Progenitor cell of endocrine pancreas (in vitro differentiated cells): ENCODE measurements around the gene ZNF414. TPM values are rescaled to one million over a fixed set of nuclear protein-coding genes. Genes with fewer than 3 reads are reported as not detected.

ENCODE experiments used
- DNase-seq: peaks from one replicate; pipeline ENCODE4 v3.0.0; 2021; ENCODE audit warnings: low spot score; ENCODE audit not compliant: unreplicated experiment
- H3K27ac Mint-ChIP-seq: 2 replicates; pipeline ENCODE4 v1.8.0; 2021; ENCODE audit warnings: mild to moderate bottlenecking, moderate library complexity, mixed read lengths
- H3K27me3 Mint-ChIP-seq: 2 replicates; pipeline ENCODE4 v1.8.0; 2021; ENCODE audit warnings: mixed read lengths
- H3K36me3 Mint-ChIP-seq: 2 replicates; pipeline ENCODE4 v1.8.0; 2022; ENCODE audit warnings: mixed read lengths; ENCODE audit not compliant: insufficient read depth
- H3K4me1 Mint-ChIP-seq: 2 replicates; pipeline ENCODE4 v1.8.0; 2021; ENCODE audit warnings: low read depth, mixed read lengths
- H3K4me3 Mint-ChIP-seq: 2 replicates; pipeline ENCODE4 v1.8.0; 2021; ENCODE audit warnings: low read depth, mild to moderate bottlenecking, moderate library complexity, mixed read lengths
- H3K9me3 Mint-ChIP-seq: 2 replicates; pipeline ENCODE4 v1.8.0; 2021; ENCODE audit warnings: low read depth, mixed read lengths
- CTCF ChIP-seq: fragments of 200-600 bp; sonication (generic); IDR thresholded peaks from one replicate; pipeline ENCODE4 v1.5.0; 2021; ENCODE audit warnings: antibody characterized with exemption, mild to moderate bottlenecking; ENCODE audit not compliant: unreplicated experiment
- total RNA-seq: library from RNA; stranded (reverse); gene quantifications from 2 replicates; pipeline ENCODE4 v1.2.1, GENCODE V29; 2021

The ZNF414 gene
- total RNA-seq, 1 donor from 2014 or later, result 37.7 TPM

GRCh38 chr19:8552810-8553209 lies 38.8 kb upstream of the ZNF414 start:
- Mint-ChIP-seq H3K27ac (peak overlapping the region; percentile 34), H3K27me3 (no peaks in the 10 kb centered on the region), H3K36me3 (no peaks in the 10 kb centered on the region), H3K9me3 (no peaks in the 10 kb centered on the region), H3K4me3 (no peak overlapping the region), H3K4me1 (peaks cover 1% of the 10 kb centered on the region)
- no peak for TF ChIP-seq CTCF
- no peak for DNase-seq

- no peak for DNase-seq
- Mint-ChIP-seq H3K9me3 (no peaks in the 10 kb centered on the region), H3K27ac (no peak overlapping the region), H3K27me3 (no peaks in the 10 kb centered on the region), H3K36me3 (peaks cover 5% of the 10 kb centered on the region), H3K4me1 (peaks cover 1% of the 10 kb centered on the region), H3K4me3 (no peak overlapping the region)
- TF ChIP-seq CTCF, result no peak
Measured at GRCh38 chr19:8550070-8550469, 36.1 kb upstream of the ZNF414 start.

- Mint-ChIP-seq H3K27me3 (no peaks in the 10 kb centered on the region), H3K36me3 (peaks cover 5% of the 10 kb centered on the region), H3K4me1 (no peaks in the 10 kb centered on the region), H3K27ac (no peak overlapping the region), H3K4me3 (no peak overlapping the region), H3K9me3 (no peaks in the 10 kb centered on the region)
- TF ChIP-seq CTCF, result no peak
- DNase-seq, result no peak
Measured at GRCh38 chr19:8545743-8546142, 31.8 kb upstream of the ZNF414 start.

- Mint-ChIP-seq H3K4me3 (no peak overlapping the region), H3K9me3 (no peaks in the 10 kb centered on the region), H3K27ac (no peak overlapping the region), H3K36me3 (peaks cover 5% of the 10 kb centered on the region), H3K4me1 (no peaks in the 10 kb centered on the region), H3K27me3 (no peaks in the 10 kb centered on the region)
- DNase-seq, result no peak
- no peak for TF ChIP-seq CTCF
Measured at GRCh38 chr19:8544168-8544567, 30.2 kb upstream of the ZNF414 start.

GRCh38 chr19:8539621-8540149 lies 25.7 kb upstream of the ZNF414 start:
- H3K36me3 Mint-ChIP-seq, result peaks cover 2% of the 10 kb centered on the region
- DNase-seq, result no peak
- no peaks in the 10 kb centered on the region for H3K9me3 Mint-ChIP-seq
- H3K4me3 Mint-ChIP-seq, result no peak overlapping the region
- no peaks in the 10 kb centered on the region for H3K27me3 Mint-ChIP-seq
- no peaks in the 10 kb centered on the region for H3K4me1 Mint-ChIP-seq
- TF ChIP-seq CTCF, result no peak
- no peak overlapping the region for H3K27ac Mint-ChIP-seq
